Superior temporal gyrus (tissue), 1 donor: Measurements from ENCODE around the gene RFX1.
A peak's percentile ranks its signal among the peaks of the same experiment; 100 is the strongest.
"Not testable (repeated sequence)": the region's sequence is repeated elsewhere in the genome, so short reads cannot be mapped to it uniquely, and the experiment has no call there.

Experiments used
- DNase-seq: peaks from one replicate; pipeline ENCODE4 v3.0.0-alpha.2; 2016; ENCODE audit errors: extremely low spot score

The RFX1 gene

DNA sequence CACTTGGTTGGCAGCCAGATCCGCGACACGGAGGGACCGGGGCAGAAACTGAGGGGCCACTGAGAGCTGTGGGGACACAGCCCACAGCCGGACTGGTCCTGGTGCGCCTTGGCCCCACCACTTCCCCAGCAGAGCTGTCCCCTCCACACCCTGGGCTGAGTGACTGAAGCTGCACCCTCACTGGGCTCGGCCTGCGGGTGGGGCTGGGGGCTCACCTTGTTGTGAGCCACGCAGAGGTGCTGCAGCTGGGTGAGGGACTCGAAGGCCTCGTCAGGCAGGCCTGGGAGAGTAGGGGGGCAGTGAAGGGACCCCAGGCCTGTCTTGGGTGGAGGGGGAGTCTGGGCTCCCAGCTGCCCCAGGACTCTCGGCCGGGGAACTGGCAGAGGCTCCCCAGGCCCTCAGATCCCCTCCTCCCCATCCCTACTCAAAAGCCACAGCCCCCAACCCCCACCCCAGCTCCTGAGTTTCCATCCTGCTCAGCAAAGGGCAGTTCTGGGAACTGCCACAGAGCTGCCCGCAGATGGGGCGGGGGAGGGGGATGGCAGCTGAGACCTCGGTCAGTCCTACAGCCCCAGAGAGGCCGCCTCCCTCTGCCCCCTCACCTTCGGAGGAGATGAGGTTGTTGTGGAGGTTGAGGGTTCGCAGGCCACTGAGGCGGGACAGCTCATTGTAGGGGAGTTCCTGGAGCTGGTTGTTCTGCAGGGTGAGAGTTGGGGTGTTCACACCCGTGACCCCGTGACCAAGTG is 70.2 kb downstream of the RFX1 start:
- no peak for DNase-seq

DNA sequence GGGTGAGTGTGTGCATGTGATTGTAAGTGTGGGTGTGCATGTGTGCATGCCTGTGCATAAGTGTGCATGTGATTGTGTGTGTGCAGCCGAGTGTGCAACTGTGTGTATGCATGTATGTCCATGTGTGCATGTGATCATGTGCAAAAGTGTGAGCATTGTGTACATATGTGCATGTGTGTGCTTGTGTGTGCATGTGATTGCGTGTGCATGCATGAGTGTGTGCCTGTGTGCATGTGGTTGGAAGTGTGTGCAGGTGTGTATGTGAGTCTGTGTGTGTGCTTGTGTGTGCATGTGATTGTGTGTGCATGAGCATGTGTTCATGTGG is 71.4 kb downstream of the RFX1 start:
- DNase-seq = no peak

DNA sequence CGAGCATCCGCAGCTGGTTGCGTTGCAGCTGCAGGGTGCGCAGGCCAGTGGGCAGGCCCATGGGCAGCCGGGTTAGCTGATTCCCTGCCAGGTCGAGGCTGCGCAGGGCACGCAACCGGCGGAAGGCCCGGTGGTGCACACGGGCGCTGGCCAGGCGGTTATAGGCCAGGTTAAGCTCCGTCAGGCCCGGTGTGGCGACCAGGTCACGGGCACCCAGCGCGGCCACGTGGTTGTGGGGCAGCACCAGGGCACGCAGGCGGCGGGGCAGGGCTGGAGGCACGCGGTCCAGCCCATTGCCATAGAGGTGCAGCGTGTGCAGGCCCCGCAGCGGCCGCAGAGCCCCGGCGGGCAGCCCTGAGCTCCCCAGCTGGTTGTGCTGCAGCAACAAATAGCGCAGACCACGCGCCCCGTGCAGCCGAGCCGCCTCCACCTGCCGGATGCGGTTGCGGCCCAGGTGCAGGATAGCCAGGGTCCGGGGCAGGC is 73.2 kb downstream of the RFX1 start:
- no peak for DNase-seq

DNA sequence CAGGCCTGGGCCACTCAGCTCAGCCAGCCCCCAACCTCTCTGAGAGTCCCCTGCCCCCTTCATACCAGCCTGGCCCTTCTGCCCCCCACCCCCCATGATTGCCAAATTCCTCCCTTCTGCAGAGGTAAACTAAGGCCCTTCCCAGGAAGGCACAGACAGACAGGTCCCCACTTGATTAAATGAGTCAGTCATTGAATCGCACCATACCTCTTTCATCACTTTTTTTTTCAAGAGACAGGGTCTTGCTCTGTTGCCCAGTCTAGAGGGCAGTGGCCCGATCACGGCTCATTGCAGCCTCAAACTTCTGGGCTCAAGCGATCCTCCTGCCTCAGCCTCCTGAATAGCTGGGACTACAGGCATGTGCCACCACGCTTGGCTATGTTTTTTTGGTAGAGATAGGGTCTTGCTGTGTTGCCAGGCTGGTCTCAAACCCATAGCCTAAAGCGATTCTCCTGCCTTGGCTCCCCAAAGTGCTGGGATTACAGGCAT is 73.9 kb downstream of the RFX1 start:
- no peak for DNase-seq

DNA sequence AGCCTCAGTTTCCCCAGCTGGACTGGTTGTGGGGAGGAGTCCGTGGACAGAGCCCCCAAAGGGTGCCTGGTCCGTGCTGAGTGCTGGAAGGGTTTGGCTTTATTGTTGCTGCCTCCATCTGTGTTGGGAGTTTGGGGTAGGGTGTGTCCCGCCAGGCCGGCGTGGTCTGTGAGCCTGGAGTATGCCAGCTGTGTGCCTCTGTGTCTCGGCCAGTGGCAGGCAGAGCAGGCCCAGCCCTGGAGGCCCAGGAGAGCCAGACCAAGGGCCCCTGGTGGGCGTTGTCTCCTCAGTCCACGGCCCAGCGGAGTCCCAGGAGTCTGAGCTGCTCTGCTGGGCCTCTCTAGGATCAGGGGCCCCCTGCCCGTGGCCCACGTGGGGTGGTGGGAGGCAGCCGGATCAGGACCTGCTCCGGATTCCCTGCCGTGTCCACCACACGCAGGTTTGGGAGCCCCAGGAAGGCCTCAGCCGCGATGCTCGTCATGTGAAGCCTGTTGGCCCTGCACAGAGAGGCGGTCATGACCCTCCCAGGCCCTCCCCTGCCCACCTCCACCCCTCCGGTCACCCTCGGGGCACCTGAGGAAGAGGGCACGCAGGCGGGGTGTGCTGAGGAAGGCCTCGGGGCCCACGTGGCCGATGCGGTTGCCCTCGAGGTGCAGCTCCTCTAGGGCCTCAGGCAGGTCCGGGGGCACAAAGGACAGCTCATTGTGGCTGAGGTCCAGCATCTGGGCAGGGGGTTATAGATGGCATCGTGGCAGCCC is 74.5 kb downstream of the RFX1 start:
- DNase-seq = no peak

DNA sequence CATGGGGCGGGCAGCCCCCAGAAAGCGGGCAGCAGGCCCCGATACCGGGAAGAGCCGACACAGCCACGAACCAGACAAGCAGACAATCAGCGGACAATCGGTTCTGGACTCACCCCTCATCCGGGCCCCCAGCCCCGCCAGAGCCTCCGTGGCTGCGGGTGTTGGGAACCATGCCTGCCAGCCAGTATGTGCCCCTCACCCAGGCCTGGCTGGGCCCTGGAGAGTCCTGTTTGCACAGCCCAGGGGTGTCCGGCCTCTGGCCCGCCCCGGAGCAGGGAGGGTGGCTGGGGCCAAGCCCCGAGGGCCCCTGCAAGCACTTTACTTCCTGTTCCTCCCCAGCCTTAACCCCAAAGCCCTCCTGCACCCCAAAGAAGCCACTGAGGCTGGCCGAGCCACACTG is 75.7 kb downstream of the RFX1 start:
- no peak for DNase-seq

DNA sequence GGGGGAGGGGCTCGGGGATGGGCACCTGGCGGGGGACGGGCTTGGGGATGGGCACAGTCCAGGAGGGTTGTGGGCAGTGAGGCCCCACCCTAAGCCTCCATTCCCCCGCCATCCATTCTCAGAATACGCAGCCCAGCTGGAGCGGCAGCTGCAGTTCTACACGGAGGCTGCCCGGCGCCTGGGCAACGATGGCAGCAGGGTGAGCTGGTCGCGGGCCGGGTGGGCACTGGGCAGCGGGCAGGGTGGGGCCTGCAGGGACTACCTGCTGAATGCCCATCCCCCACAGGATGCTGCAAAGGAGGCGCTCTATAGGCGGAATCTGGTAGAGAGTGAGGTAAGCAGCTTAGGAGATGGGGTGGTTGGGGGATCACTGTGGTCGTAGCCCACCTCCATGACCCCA is 76.2 kb downstream of the RFX1 start:
- DNase-seq = no peak

DNA sequence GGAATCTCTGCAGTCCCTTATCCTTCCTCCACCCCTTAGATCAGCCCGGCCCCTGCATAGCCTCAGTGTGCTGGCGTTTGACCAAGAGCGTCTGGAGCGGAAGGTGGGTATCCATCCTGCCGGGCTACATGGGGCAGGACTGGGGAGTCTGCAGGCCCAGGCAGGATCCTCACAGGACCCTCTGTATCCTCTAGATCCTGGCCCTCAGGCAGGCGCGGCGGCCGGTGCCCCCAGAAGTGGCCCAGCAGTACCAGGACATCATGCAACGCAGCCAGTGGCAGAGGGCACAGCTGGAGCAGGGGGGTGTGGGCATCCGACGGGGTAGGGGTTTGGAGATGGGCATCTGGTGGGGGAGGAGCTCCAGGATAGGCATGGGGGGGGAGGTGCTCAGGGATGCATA is 76.8 kb downstream of the RFX1 start:
- DNase-seq = no peak

DNA sequence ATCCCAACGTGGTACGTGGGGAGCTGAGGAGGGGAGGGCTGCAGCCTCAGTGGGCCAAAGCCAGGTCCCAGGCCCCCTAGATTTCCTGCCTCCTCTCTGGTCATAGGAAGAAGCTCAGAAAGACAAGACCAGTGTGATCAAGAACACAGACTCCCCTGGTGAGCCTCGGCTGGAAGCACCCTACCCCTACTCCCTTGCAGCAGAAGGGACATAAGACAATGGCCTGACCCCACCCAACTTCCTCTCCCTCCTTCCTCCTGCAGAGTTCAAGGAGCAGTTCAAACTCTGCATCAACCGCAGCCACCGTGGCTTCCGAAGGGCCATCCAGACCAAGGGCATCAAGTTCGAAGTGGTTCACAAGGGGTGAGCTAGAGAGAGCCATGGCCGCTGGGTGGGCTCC is 79.4 kb downstream of the RFX1 start:
- DNase-seq = no peak

DNA sequence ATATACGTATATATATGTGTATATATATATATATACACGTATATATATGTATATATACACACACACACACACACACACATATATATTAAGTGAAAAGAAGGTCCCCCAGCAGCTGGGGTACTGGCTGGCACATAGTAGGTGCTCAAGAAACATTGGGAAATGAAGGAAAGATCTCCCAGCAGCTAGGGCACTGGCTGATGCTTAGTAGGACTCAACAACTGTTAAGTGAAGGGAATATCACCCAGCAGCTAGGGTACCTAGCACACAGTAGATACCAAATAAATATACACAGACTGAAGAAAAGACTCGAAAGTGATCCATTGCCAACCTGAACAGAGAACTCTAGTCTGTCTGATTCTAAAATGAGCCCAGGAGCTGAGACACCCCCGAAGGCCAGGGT is 80.1 kb downstream of the RFX1 start:
- DNase-seq = no peak

DNA sequence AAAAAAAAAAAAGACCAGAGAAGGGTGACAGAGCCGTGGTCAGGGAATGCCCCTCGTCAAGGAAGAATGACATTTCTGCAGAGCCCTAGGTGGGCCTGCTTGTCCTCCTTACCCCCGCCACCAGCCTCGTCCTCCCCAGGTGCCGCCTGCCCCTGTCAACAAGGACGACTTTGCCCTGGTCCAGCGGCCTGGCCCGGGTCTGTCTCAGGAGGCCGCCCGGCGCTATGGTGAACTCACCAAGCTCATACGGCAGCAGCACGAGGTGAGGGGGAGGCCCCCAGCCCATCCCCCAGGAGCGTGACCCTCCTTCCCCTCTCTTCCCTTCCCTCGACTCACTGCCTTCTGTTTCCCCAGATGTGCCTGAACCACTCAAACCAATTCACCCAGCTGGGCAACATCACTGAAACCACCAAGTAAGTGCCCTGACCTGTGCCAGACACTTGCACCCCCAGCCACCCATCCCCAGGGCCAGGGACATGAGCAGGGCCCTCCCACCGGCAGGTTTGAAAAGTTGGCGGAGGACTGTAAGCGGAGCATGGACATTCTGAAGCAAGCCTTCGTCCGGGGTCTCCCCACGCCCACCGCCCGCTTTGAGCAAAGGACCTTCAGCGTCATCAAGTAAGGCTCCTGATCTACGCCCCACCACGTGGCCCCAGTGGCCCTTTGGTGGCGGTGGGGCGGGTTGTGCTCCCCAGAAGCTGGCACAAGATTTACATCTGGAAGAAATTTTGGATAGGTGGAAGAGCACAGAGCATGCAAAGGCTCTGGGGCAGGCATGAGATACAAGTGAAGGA is 82.7 kb downstream of the RFX1 start:
- no peak for DNase-seq

DNA sequence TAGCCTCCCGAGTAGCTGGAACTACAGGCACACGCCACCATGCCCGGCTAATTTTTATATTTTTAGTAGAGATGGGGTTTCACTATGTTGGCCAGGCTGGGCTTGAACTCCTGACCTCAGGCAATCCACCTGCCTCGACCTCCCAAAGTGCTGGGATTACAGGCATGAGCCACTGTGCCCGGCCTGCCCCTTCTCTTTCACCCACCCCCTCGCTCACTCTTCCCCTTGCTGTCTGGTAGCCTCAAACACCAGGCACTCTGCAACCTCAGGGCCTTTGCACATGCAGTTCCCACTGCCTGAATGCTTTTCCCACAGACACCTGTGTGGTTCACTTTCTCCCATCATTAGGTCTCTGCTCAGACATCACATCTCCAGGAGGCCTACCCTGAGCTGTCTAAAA is 84.0 kb downstream of the RFX1 start:
- DNase-seq = not testable (repeated sequence)

DNA sequence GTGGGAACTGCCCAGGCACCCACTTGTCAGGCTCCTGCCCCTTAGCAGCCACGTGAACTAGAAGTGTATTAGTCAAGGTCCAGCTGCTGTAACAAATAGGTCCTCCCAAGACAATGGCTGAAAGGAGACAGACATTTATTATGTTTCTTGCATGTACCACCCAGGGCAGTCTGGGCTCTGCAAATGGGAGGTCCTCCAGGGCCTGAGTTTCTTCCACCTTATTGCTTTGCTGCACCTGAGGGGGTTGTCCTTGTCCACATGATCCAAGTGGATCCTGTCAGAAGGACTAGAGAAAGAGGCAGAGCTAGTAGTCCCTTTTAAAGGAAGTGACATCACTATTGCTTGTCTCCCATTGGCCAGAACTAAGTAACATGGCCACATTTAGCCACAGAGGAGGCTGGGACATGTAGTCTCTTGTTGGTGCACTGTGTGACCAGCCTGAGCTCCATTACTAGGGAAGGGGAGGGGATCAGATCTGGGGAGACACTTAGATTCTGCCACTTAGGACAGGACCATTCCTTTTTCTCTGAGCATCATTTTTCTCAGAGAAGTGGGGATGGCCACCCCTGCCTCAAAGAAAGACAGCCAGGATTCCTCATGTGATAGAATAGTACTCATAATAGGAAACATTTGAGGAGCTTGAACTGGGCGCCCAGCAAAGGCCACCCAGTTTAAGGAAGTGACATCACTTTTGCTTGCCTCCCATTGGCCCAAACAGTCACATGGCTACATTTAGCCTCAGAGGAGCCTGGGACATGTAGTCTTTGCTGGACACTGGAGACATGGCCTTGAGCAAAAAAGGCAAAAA is 85.0 kb downstream of the RFX1 start:
- peak; percentile 59 for DNase-seq

DNA sequence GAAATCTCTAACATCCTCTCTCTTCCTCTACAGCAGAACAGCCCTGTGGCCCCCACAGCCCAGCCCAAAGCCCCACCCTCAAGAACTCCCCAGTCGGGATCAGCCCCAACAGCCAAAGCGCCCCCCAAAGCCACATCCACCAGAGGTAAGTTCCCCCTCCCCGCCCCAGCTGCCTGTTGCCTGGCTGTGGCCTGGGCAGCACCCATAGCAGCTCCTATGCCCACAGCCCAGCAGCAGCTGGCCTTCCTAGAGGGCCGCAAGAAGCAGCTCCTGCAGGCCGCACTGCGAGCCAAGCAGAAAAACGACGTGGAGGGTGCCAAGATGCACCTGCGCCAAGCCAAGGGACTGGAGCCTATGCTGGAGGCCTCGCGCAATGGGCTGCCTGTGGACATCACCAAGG is 85.6 kb downstream of the RFX1 start:
- DNase-seq = no peak

DNA sequence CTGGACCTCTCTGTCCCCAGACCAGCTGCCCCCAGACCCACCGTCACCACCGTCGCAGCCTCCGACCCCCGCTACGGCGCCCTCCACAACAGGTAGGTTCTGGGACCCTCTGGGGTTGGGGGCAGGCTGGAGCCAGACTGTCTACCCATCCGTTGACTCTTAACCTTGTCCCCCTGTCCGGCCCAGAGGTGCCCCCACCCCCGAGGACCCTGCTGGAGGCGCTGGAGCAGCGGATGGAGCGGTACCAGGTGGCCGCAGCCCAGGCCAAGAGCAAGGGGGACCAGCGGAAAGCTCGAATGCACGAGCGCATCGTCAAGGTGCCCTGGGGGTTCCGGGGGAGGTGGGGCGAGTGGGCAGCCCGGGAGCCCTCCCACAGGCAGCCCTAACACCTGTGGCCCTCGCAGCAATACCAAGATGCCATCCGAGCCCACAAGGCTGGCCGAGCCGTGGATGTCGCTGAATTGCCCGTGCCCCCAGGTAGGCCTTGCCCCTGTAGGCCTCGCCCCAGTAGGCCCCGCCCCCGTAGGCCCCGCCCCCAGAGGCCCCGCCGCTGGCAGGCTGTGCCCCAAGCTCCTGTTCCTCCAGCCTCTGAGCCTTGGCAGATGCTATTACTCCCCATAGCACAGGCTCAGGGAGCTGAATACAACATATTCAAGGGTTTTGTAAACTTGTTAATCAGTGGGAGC is 87.3 kb downstream of the RFX1 start:
- no peak for DNase-seq

DNA sequence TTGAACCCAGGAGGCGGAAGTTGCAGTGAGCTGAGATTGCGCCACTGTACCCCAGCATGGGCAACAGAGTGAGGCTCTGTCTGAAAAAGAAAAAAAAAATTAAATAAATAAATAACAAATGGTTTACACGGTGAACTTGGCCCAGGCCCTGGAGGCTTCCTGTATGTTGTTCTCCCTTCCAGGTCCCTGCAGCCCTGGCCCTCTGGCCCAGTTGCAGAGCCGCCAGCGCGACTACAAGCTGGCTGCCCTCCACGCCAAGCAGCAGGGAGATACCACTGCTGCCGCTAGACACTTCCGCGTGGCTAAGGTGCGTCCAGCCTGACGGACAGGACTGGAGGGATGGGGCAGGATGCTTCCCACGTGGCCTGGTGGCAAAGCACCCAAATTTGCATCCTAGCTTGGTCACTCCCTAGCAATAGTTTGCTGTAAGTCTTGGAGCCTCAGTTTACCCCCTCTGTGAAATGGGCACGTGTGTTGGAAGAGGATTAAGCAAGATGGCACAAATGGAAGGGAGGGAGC is 88.2 kb downstream of the RFX1 start:
- DNase-seq = no peak

DNA sequence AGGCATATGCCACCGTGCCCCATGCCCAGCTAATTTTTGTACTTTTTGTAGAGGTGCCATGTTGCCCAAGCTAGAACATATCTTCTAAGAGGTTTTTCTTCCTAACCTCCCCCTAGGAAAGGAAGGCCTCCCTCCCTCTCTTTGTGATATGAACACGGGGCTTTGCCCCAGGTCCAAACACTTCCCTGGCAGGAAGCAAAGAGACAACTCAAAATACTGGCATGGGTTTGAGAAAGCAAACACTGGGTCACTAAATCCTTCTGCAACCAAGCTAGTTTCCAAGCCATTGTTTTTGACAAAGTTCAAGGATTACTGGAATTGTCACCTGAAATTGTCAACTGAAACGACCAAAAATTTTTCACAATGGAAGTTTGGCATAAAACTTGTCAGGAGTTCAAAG is 91.3 kb downstream of the RFX1 start:
- DNase-seq = no peak

DNA sequence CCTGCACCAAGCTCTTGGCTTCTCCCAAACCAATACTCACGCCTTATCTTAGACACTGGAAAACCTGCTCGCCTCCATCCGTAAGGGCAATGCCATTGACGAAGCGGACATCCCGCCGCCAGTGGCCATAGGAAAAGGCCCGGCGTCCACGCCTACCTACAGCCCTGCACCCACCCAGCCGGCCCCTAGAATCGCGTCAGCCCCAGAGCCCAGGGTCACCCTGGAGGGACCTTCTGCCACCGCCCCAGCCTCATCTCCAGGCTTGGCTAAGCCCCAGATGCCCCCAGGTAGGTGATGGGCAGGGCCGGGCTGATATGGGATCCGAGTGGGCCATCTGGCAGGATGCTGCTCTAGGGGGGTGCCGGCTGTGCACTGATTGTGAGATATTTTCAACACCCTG is 92.8 kb downstream of the RFX1 start:
- DNase-seq = no peak
